ENCODE results near the gene MBTPS2.
"Not testable (repeated sequence)": the region's sequence is repeated elsewhere in the genome, so short reads cannot be mapped to it uniquely, and the experiment has no call there.

The MBTPS2 gene

GRCh38 chrX:21856504-21856903, 17.1 kb downstream of the MBTPS2 start:
- no peak for DNase-seq (ENCODE audit: low spot score)

DNA sequence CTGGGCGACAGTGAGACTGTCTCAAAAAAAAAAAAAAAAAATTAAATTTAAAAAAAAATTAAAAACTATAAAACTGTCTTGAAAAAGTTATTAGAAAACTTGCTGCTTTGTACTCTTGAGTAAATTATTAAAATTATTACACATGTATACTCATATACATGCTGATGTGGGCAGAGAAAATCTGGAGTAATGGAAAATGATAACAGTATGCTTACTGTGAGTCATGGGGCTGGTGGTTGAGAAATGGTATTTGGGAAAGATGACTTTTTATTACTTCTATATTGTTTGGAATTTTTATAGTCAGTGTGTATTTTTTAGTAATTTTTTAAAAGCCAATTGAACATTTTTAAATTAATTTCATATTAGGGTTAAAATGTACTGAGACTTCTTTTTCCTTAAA, 23.8 kb downstream of the MBTPS2 start:
- DNase-seq (ENCODE audit: low spot score) = no peak

GRCh38 chrX:21865436-21865835, 26.0 kb downstream of the MBTPS2 start:
- DNase-seq (ENCODE audit: low spot score) = no peak

- no peak for DNase-seq (ENCODE audit: low spot score)
These were observed 31.1 kb downstream of the MBTPS2 start for GRCh38 chrX:21870494-21870893.

DNA sequence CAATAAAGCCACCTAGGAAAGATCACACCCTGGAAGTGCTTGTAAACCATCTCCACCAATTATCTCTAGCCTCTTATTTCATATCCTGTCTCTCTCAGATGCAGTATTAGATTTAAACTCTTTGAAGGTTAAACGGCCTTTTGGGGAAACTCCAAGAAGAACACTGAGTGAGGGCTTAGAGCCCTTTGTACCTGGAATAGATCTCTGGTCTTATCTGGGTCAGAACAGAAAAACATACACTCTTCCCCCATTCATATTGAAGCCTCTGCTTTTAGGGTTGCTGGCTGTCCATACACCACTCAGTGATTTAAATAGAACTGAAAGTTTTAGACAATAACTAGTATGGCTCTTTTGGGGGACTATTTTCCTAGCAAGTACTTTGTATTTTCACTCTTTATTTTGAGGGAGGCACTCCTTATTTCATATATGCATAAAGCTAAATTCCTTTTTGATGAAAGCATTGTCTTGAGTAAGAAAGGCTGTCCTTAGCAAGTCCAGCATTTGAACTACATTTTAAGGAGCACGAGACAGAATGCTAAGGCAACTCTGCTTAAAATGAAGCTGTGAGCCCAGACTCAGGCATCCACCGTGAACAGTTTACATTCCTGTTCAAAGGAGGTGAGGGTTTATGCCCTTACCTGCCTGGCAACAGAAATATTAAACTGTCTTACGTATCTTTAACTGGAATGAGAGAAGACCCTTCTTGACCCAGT, 33.8 kb downstream of the MBTPS2 start:
- no peak for DNase-seq (ENCODE audit: low spot score)

- not testable (repeated sequence) for DNase-seq (ENCODE audit: low spot score)
These were observed 34.8 kb downstream of the MBTPS2 start for GRCh38 chrX:21874182-21874581.

DNA sequence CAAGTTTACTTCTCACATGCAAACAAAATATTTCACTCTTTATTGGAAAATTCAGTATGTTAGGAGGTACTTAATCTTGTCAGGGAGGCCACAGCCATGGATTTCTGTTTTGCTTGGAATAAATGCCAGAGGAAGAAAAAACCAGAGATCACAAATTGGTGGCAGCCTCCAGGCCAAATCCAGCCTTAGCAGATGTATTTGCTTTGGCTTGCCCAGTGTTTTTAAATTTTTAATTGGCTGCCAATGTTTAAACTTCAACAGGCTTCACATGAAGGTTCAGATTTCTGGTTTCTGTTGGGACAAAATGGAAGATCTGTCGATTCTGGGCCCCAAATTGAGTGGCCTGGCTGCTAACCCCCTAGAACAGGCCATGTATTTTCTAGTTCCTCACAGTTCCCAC, 35.6 kb downstream of the MBTPS2 start:
- DNase-seq (ENCODE audit: low spot score) = no peak

GRCh38 chrX:21881881-21882574, 42.6 kb downstream of the MBTPS2 start:
- DNase-seq (ENCODE audit: low spot score) = no peak

- no peak for DNase-seq (ENCODE audit: low spot score)
These were observed 43.8 kb downstream of the MBTPS2 start for GRCh38 chrX:21883258-21883657.

GRCh38 chrX:21885568-21885967, 46.2 kb downstream of the MBTPS2 start:
- DNase-seq (ENCODE audit: low spot score) = no peak

DNA sequence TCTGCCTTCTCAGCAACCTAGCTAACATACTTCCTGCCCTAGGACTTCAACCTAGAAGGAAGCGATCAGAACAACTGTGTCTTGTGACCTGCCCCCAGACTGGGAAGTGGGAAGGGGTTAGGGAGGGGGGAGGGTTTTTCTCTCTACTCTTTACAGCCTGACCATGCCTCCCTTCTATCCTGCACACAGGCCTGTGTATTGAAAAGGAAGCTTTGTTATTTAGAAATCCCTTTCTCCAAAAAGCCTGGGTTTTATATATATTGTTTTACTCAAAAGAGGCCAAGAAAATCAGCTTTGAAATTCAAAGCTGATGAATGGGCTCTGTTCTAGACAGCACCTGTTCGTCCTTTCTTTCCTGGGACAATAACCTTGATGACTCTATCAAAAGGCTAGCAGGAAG, 65.9 kb downstream of the MBTPS2 start:
- DNase-seq (ENCODE audit: low spot score) = no peak

DNA sequence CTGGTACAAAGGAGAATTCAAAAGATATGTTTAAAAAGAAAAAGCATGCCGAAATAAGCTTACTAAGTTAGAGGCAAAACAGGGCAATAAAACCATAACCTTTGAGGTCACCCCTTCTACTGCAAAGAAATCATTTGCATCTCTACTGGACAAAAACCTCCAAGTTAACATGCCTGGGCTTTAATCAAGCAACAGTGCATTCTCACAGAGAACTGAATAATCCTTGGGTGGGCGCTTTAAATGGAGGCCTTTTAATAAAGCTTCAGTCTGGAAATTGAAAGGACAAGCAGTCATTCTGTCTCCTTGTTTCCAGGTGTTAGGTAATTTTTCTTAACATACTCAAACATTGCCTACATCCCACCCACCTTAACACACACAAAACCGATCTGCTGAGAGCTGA, 66.5 kb downstream of the MBTPS2 start:
- DNase-seq (ENCODE audit: low spot score) = no peak

- no peak for DNase-seq (ENCODE audit: low spot score)
These were observed 67.8 kb downstream of the MBTPS2 start for GRCh38 chrX:21907260-21907659.

DNA sequence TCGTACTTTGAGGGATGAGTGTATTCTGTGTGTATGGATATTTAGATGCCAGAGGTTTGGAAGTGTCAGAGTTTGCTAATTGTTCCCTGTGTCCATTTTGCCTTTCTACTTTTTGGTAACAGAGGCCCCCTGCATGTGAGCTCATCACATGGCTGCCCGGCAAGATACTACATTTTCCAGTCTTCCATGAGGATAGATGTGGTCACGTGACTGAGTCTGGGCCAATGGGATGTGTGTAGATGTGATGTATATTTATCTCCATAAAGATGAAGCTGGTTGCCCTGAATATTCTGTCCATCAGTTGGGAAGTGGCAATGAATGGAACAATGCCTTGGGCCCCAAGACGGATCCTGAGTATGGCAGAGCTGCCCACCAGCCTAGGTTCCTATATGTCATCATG, 72.1 kb downstream of the MBTPS2 start:
- no peak for DNase-seq (ENCODE audit: low spot score)

GRCh38 chrX:21912220-21912619, 72.8 kb downstream of the MBTPS2 start:
- no peak for DNase-seq (ENCODE audit: low spot score)

DNA sequence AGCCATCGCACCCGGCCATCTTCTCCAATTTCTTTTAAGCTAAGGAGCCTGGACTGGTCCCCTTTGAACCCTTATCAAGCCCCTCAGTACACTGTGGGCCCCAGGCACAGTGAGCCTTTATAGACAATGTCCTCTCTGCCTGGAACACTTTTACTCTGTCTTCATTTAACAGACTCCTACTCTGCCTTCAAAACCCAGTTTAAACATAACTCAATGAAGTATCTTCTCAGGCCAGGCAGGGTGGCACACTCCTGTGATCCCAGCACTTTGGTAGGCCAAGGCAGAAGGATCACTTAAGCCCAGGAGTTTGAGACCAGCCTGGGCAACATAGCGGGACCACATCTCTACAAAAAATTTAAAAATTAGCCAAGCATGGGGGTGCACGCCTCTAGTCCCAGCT, 73.6 kb downstream of the MBTPS2 start:
- DNase-seq (ENCODE audit: low spot score) = no peak

DNA sequence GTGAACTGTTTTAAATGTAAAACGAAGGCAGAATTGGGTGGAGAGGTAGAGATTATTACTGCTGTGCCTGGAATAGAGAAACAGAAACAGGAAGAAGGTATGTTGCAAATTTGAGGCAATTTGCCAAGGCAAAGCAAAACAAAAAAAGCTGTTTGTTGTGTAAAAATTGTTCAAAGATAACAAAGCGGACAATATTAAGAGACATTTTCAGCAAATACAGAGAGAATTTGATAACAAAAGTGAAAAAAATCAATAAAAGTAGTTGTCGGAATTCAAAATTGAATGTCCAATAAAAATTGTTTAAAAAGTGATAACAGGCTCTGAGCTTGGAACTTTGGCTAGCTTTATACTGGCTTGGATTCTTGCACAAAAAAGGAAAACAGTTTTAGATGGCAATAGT, 86.7 kb downstream of the MBTPS2 start:
- no peak for DNase-seq (ENCODE audit: low spot score)

DNA sequence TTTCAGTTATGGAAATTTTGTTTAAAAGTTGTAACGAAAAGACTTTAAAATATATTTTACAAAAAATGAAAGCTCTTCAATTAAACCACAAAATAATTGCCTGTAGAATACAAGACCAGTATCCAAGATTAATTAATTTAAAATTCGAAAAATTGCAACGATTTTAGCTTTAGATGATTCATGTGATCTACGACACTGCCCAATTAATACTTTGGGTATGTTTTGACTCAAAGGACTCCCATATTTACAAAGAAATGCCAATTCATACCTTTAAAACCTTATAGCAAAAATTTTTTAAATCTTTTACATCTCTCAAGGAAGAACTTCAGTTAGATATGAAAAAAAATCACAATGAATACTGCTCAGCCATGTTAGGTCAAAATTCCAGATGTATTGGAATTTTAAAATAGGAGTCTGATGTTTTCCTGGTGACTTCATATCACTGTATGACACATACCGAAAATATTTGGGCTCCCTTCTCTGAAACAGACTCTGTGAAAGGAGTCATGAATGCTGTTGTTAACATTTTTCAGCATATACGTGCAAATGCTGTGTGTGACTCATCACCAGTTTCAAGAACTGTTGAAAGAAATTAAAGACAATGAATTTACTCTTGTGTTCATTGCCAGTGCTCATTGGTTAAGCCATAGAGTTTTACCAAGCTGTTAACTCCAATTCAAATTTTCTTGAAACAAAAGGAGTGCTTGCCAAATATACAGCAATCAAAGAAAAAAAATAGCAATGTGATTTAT, 87.3 kb downstream of the MBTPS2 start:
- no peak for DNase-seq (ENCODE audit: low spot score)

DNA sequence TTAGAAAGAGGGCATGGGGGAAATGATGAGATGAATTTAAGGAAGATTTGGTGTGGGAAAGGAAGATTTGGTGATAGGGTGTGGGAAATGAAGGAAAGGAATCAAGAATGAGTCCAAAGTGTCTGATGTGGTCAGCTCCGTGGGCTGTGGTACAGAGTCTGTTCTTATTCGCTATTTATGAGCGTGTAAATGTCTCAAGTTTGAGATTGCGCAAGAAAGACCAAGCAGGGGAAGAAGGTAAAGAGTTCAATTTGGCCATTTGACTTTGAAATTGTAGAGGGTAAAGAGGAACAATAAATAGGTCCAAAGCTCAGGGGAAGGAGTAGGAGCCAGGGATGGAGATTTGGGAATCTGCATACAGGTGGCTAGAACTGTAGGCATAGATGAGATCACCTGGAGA, 89.8 kb downstream of the MBTPS2 start:
- DNase-seq (ENCODE audit: low spot score) = no peak

DNA sequence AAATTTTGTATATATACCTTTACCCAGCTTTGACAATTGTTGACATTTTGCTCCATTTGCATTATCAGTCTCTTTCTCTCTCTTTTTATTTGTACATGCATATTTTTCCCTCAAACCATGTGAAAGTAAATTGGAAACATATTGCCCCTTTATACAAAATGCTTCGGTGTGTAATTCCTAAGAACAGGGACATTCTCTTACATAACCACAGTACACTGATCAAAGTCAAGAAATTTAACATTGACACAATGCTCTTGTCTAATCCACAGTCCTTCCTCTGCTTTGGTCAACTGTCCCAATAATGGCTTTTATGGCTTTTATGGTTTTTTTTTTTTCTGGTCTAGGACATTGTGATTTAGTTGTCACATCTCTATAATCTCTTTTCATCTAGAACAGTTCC, 91.6 kb downstream of the MBTPS2 start:
- no peak for DNase-seq (ENCODE audit: low spot score)

- no peak for DNase-seq (ENCODE audit: low spot score)
These were observed 93.0 kb downstream of the MBTPS2 start for GRCh38 chrX:21932292-21933002.

GRCh38 chrX:21933077-21933476, 93.7 kb downstream of the MBTPS2 start:
- no peak for DNase-seq (ENCODE audit: low spot score)

DNA sequence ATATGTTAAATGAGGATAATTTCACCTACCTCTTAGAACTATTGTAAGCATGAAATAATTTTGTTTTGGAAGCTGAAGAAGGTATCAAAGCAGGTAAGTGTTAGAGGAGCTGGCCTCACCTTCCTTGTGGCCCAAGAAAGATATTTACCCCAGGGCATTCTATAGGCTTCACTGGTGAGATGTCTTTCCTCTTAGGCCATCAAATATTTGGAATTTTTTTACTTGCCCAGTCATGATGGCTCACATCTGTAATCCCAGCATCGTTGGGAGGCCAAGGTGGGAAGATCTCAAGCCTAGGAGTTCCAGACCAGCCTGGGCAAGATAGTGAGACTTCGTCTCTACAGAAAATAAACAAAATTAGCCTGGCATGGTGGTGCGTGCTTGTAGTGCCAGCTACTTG, 95.0 kb downstream of the MBTPS2 start:
- DNase-seq (ENCODE audit: low spot score) = no peak

Data from ecto neural progenitor cell (in vitro differentiated cells).